HCEC 1CT (cell line): ENCODE data around the gene SLC25A28.
A peak's percentile ranks its signal among the peaks of the same experiment; 100 is the strongest.

Experiments
- DNase-seq: peaks from one replicate; pipeline ENCODE4 v3.0.0-alpha.2; 2017

SLC25A28 gene

GRCh38 chr10:99619851-99620710 is at the start of gene SLC25A28:
TSS of gene SLC25A28 (minus strand) at chr10:99620439. CDS start at chr10:99620335, 104 bp downstream.
- peak; percentile 100 for DNase-seq

GRCh38 chr10:99667108-99667751 is 47.0 kb upstream of the SLC25A28 start:
- peak; percentile 92 for DNase-seq

- no peak for DNase-seq
These were observed 45.1 kb upstream of the SLC25A28 start for GRCh38 chr10:99665304-99665703.

GRCh38 chr10:99661377-99661763 is 41.1 kb upstream of the SLC25A28 start:
- peak; percentile 97 for DNase-seq

- DNase-seq, result no peak
These were observed 40.6 kb upstream of the SLC25A28 start for GRCh38 chr10:99660662-99661376.

GRCh38 chr10:99659868-99660366 is 39.7 kb upstream of the SLC25A28 start:
- no peak for DNase-seq

GRCh38 chr10:99659031-99659867 is 39.0 kb upstream of the SLC25A28 start, which contains the start of gene ENTPD7:
TSS of gene ENTPD7 (plus strand) at chr10:99659509. CDS start at chr10:99659957, 448 bp downstream.
- peak; percentile 98 for DNase-seq

- DNase-seq, result no peak
These were observed 38.4 kb upstream of the SLC25A28 start for GRCh38 chr10:99658622-99659030.

GRCh38 chr10:99656199-99657064 is 36.2 kb upstream of the SLC25A28 start:
- DNase-seq, result no peak

- no peak for DNase-seq
These were observed 34.3 kb upstream of the SLC25A28 start for GRCh38 chr10:99654390-99655175.

- DNase-seq, result no peak
These were observed 32.7 kb upstream of the SLC25A28 start for GRCh38 chr10:99652800-99653390.

GRCh38 chr10:99648717-99649116 is 28.5 kb upstream of the SLC25A28 start:
- no peak for DNase-seq

- no peak for DNase-seq
These were observed 27.4 kb upstream of the SLC25A28 start for GRCh38 chr10:99647601-99648151.

- DNase-seq, result no peak
These were observed 13.6 kb upstream of the SLC25A28 start for GRCh38 chr10:99633832-99634231.

- DNase-seq, result peak; percentile 71
These were observed 11.3 kb upstream of the SLC25A28 start for GRCh38 chr10:99631496-99631895.

- peak; percentile 12 for DNase-seq
These were observed 10.8 kb upstream of the SLC25A28 start for GRCh38 chr10:99630991-99631390.

- peak; percentile 67 for DNase-seq
These were observed 10.2 kb upstream of the SLC25A28 start for GRCh38 chr10:99630433-99630832.

GRCh38 chr10:99629625-99629978 is 9.4 kb upstream of the SLC25A28 start:
- DNase-seq, result no peak

GRCh38 chr10:99628923-99629624 is 8.8 kb upstream of the SLC25A28 start:
- no peak for DNase-seq
